A673 (cell line): ENCODE measurements around the gene TNFRSF17.
"Not testable (repeated sequence)": the region's sequence is repeated elsewhere in the genome, so short reads cannot be mapped to it uniquely, and the experiment has no call there.

ENCODE experiments used
- CTCF ChIP-seq: fragments of 300-800, 200-600 bp; sonication (generic); conservative IDR thresholded peaks from 2 replicates; pipeline ENCODE4 v1.5.1; 2017; ENCODE audit warnings: low read depth, mild to moderate bottlenecking, antibody characterized with exemption, low read length, moderate library complexity, mixed read lengths
- EZH2 ChIP-seq: fragments of 200-600 bp; sonication (generic); IDR thresholded peaks from 2 replicates; pipeline ENCODE4 v1.6.1; 2017; ENCODE audit warnings: borderline replicate concordance, low read depth, mild to moderate bottlenecking, mixed read lengths, antibody characterized with exemption, low read length; ENCODE audit not compliant: poor library complexity, severe bottlenecking

DNA sequence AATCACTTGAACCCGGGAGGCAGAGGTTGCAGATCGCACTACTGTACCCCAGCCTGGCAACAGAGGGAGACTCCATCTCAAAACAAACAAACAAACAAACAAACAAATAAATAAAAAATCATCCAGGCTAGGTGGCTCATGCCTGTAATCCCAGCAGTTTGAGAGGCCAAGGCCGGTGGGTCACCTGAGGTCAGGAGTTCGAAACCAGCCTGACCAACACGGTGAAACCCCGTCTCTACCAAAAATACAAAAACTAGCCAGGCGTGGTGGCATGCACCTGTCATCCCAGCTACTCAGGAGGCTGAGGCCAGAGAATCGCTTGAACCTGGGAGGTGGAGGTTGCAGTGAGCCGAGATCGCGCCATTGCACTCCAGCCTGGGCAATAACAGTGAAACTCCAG lies 2.0 kb upstream of the TNFRSF17 start:
- TF ChIP-seq CTCF, EZH2: not testable (repeated sequence)
